Measurements from ENCODE around the gene DHRSX.
"Not testable (repeated sequence)": the region's sequence is repeated elsewhere in the genome, so short reads cannot be mapped to it uniquely, and the experiment has no call there.

Gene DHRSX

GRCh38 chrX:2485789-2486345 lies 14.9 kb downstream of the DHRSX start:
- peaks cover 31% of the 10 kb centered on the region for H3K36me3 ChIP-seq (ENCODE audit: control insufficient read depth, insufficient read depth, low read length)
- H3K4me3 ChIP-seq (replicated peaks; ENCODE audit: low read depth, low read length), result no peak overlapping the region
- H3K27me3 ChIP-seq (replicated peaks; ENCODE audit: control insufficient read depth, insufficient read depth, low read length), result no peaks in the 10 kb centered on the region
- no peak for DNase-seq (ENCODE audit: extremely low read depth, insufficient read length)
- TF ChIP-seq CTCF (IDR thresholded peaks at IDR 0.05; ENCODE audit: insufficient read depth, low read length, poor library complexity, severe bottlenecking), result no peak

- TF ChIP-seq CTCF (IDR thresholded peaks at IDR 0.05; ENCODE audit: insufficient read depth, low read length, poor library complexity, severe bottlenecking), result no peak
- no peak overlapping the region for H3K4me3 ChIP-seq (replicated peaks; ENCODE audit: low read depth, low read length)
- H3K27me3 ChIP-seq (replicated peaks; ENCODE audit: control insufficient read depth, insufficient read depth, low read length), result no peaks in the 10 kb centered on the region
- H3K36me3 ChIP-seq (ENCODE audit: control insufficient read depth, insufficient read depth, low read length), result peaks cover 28% of the 10 kb centered on the region
- no peak for DNase-seq (ENCODE audit: extremely low read depth, insufficient read length)
Observed at GRCh38 chrX:2484721-2485648, 15.8 kb downstream of the DHRSX start.

GRCh38 chrX:2484256-2484655 lies 16.5 kb downstream of the DHRSX start:
- Histone ChIP-seq H3K36me3 (ENCODE audit: control insufficient read depth, insufficient read depth, low read length) (peaks cover 23% of the 10 kb centered on the region), H3K4me3 (replicated peaks; ENCODE audit: low read depth, low read length) (no peak overlapping the region), H3K27me3 (replicated peaks; ENCODE audit: control insufficient read depth, insufficient read depth, low read length) (no peaks in the 10 kb centered on the region)
- TF ChIP-seq CTCF (IDR thresholded peaks at IDR 0.05; ENCODE audit: insufficient read depth, low read length, poor library complexity, severe bottlenecking), result no peak
- DNase-seq (ENCODE audit: extremely low read depth, insufficient read length), result no peak

- TF ChIP-seq CTCF (IDR thresholded peaks at IDR 0.05; ENCODE audit: insufficient read depth, low read length, poor library complexity, severe bottlenecking), result no peak
- no peak for DNase-seq (ENCODE audit: extremely low read depth, insufficient read length)
- H3K27me3 ChIP-seq (replicated peaks; ENCODE audit: control insufficient read depth, insufficient read depth, low read length), result no peaks in the 10 kb centered on the region
- H3K36me3 ChIP-seq (ENCODE audit: control insufficient read depth, insufficient read depth, low read length), result peaks cover 16% of the 10 kb centered on the region
- H3K4me3 ChIP-seq (replicated peaks; ENCODE audit: low read depth, low read length), result no peak overlapping the region
Observed at GRCh38 chrX:2483398-2484060, 17.2 kb downstream of the DHRSX start.

- H3K36me3 ChIP-seq (ENCODE audit: control insufficient read depth, insufficient read depth, low read length); DNase-seq (ENCODE audit: extremely low read depth, insufficient read length); H3K27me3 ChIP-seq (replicated peaks; ENCODE audit: control insufficient read depth, insufficient read depth, low read length); H3K4me3 ChIP-seq (replicated peaks; ENCODE audit: low read depth, low read length): not testable (repeated sequence)
Observed at GRCh38 chrX:2481597-2481996, 19.2 kb downstream of the DHRSX start.

- not testable (repeated sequence) for H3K27me3 ChIP-seq (replicated peaks; ENCODE audit: control insufficient read depth, insufficient read depth, low read length); H3K4me3 ChIP-seq (replicated peaks; ENCODE audit: low read depth, low read length); H3K36me3 ChIP-seq (ENCODE audit: control insufficient read depth, insufficient read depth, low read length); DNase-seq (ENCODE audit: extremely low read depth, insufficient read length)
Observed at GRCh38 chrX:2479982-2480381, 20.8 kb downstream of the DHRSX start.
